GM12873 (cell line): ENCODE results near the gene ZBTB20.

ENCODE experiments used
- CTCF ChIP-seq: IDR thresholded peaks from 2 replicates; pipeline ENCODE4 v1.5.1; 2012; ENCODE audit warnings: low read depth, mild to moderate bottlenecking, moderate library complexity, low read length, control low read depth; ENCODE audit not compliant: insufficient read depth; ENCODE audit errors: missing control alignments

The ZBTB20 gene

GRCh38 chr3:114285648-114286230, 861.3 kb downstream of the ZBTB20 start:
- TF ChIP-seq CTCF = no peak

- no peak for TF ChIP-seq CTCF
Measured at GRCh38 chr3:114284644-114285043, 862.4 kb downstream of the ZBTB20 start.
